Activated CD8-positive, alpha-beta memory T cell treated with anti-CD3 and anti-CD28 coated beads for 36 hours (primary cell): ENCODE measurements around the gene CCER1. TPM values are rescaled to one million over a fixed set of nuclear protein-coding genes. Genes with fewer than 3 reads are reported as not detected.

Experiments used
- CTCF ChIA-PET: fragments of 350-600 bp; sonication (Branson Sonifier 250); formaldehyde crosslinking; loops from one replicate; lab custom pipeline; 2021; ENCODE audit warnings: antibody characterized with exemption; lab: Charles Lee
- POLR2A ChIA-PET: fragments of 350-600 bp; sonication (Branson Sonifier 250); formaldehyde crosslinking; loops from one replicate; lab custom pipeline; 2021; ENCODE audit warnings: antibody characterized with exemption; lab: Charles Lee
- total RNA-seq, 2 experiments: library from RNA; stranded (reverse); gene quantifications; one replicate each; pipeline ENCODE4 v1.2.3, GENCODE V29; 2021

The CCER1 gene
- total RNA-seq, 2 experiments from 2014 or later, result not detected

GRCh38 chr12:90970471-90970870 is 15.5 kb upstream of the CCER1 start:
- CTCF ChIA-PET, result no interaction called here
- POLR2A ChIA-PET, result no interaction called here

GRCh38 chr12:90969851-90970250 is 14.9 kb upstream of the CCER1 start:
- ChIA-PET POLR2A (no interaction called here), CTCF (no interaction called here)

- ChIA-PET POLR2A (no interaction called here), CTCF (no interaction called here)
These were observed 14.4 kb upstream of the CCER1 start for GRCh38 chr12:90969346-90969745.

DNA sequence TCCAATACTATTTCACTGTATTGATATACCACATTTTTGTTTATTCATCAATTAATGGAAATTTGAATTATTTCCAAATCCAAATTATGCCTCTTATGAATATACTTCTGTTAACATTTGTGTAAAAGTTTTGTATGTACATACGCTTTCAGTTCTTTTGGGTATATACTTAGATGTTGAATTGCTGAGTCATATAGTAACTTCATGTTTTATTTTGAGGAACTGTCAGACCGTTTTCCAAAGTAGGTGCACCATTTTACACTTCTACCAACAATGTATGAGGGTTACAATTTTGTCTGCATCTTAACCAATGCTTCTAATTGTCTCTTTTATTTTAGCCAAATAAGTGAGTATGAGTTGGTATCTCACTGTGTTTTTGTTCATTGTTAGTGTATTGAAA is 10.2 kb upstream of the CCER1 start:
- ChIA-PET CTCF (no interaction called here), POLR2A (no interaction called here)

GRCh38 chr12:90964616-90965015 is 9.6 kb upstream of the CCER1 start:
- ChIA-PET CTCF (no interaction called here), POLR2A (no interaction called here)

DNA sequence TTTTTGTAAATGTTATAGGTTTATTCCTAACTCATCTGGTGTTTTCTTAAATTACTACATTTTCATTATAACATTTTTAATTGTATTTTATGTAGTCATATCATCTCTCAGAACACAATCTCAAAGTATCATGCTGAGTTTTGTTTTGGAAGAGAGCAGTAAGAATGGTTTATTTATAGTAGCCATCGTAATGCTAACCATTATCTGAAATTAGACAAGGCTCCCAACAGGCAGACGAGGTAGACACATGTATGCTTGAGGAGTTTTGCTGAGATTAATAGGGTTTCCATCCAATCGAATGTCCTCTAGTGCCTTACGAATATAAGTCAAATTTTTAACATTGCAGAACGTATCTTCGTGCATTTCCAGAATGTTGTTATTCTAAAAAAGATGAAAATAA is 9.0 kb upstream of the CCER1 start:
- ChIA-PET POLR2A (no interaction called here), CTCF (no interaction called here)

DNA sequence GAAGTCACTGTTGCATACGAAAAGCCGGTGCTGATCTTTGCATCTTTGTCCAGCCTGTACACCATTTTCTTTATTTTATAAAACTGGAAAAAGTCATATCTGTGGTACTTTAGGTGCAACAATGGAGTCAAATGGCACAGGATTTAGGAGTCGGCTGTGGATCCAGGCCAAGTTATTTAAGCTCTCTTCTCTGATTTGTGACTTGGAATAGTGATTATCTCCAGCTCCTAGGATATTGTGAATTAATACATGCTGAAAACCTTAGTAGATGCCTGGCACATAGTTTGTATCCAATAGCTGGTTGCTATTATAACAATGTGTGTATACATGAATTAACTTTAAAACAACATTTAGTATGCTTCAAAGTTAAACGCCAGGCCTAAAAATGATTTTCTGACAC is 6.2 kb upstream of the CCER1 start:
- POLR2A ChIA-PET, result no interaction called here

DNA sequence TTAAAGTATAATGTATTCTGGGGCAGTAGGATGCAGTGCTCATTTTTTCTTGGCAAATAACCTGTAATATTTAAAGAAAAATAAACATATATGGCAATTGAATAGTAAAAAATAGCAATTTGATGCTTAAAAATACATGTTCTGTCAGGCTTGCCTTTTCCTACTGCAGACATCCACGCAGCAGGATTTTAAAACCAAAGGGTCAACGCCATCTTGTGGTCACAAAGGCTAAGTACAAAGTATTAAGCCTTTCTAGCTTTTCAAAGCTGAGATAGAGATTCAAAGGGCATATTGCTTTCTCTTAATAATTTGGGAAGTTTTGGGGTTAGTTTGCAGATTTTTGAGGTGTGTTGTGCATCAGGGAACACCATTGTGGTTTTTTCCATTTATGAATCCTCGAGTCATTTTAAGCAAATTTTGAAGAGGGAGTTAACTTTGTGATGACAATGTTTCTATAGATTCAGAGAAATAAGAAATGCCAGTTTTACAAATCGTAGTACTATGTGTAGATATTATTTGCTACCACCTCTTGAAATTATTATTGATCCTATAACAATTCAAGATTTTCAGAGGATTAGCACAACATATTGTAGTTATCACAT is 4.7 kb upstream of the CCER1 start:
- ChIA-PET POLR2A (no interaction called here), CTCF (interaction anchor here (0.6 kb wide), 1 partner anchor 445 kb away, joined by 3 read pairs; no protein-coding TSS in a partner anchor)

More for the DNA sequence above, 6.2 kb upstream of the CCER1 start:
- CTCF ChIA-PET, result interaction anchor here (0.5 kb wide), 1 partner anchor 12 kb away, joined by 3 read pairs; no protein-coding TSS in a partner anchor

DNA sequence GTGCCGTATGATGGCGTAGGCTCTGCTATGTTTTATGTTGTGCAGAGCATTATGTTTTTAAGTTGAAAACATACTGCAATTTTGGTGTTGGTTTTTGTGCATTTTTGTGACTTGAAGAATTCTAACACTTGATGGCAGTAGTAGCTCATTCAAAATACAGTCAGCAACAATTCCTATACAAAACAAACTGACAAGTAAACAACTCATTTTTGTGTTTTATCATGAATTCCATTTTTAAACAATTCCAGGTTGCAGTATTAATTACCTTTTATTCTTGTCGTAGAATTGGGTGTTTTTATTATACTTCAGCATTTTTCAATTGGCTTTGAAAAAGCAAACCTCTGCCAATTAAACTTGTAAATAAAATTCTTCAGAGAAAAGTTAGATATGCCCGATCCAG is 4.1 kb upstream of the CCER1 start:
- CTCF ChIA-PET, result no interaction called here
- POLR2A ChIA-PET, result no interaction called here

DNA sequence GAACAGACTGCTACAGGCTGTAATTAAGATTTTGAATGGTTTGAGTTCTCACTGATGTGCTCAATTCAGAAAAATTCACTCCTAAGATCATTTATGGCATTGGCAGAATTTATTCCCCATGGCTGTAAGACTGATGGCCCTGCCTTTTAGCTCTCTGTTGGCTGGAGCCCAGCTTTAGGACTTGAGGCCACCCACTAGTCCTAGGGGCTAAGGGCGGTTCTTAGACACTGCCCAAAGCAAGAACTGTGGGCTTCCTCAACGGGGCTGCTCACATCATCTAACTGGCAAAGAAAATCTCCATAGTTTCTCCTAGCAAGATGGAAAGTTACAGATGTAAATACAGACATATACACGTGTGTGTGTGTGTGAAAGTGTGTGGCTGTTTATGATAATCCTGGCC is 3.4 kb upstream of the CCER1 start:
- ChIA-PET POLR2A (no interaction called here), CTCF (interaction anchor here (1.6 kb wide), 1 partner anchor 18 kb away, joined by 4 read pairs; no protein-coding TSS in a partner anchor)

DNA sequence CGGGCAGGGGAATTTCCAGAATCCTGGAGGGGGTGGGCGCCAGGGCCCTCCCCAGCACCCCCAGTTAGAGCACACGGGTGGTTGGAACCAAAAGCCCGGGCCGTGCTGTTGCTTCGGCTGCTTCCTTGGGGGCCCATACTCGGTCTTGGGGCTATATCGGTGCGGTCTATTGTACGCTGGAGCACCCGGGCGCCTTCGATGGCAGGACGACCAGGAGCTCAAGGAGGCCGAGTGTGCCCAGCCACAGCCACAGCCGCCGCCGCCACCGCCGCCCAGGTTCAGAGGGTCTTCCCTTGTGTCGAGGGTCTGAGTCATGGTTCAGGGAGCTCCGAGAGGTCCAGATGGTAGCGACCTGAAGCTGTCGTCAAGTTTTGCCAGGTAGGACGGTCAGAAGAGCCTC is 548 bp downstream of the CCER1 start:
- ChIA-PET CTCF (no interaction called here), POLR2A (no interaction called here)

GRCh38 chr12:90953956-90954421 is 987 bp downstream of the CCER1 start:
- ChIA-PET POLR2A (no interaction called here), CTCF (no interaction called here)

- POLR2A ChIA-PET, result no interaction called here
- CTCF ChIA-PET, result no interaction called here
These were observed 3.4 kb downstream of the CCER1 start for GRCh38 chr12:90951432-90952105.

GRCh38 chr12:90947869-90948268 is 7.1 kb downstream of the CCER1 start:
- POLR2A ChIA-PET, result no interaction called here
- CTCF ChIA-PET, result no interaction called here

DNA sequence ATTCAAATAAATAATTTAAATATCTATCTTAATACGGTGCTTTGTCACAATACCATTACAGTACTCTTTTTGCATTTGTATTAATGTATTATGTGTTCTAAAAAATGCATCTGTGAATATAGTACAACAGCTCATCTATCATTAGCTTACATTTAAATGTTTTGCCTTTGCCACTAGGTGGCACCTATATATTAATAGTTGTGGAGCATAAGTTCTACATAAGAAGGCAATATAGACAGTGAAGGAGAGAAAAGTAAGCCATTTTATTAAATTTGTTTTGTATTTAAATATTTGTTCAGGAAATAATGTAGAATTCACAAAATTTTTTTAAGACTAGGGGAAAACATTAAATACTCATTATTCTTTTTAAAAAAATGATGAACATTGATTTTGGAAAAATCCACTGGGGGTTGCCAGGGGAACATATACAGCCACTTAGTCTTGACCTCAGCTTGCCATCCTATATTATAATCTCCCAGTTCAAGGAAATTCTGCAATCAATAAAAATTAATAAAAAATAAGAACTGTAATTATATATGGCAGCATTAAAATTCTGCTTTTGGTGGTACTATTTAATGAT is 9.8 kb downstream of the CCER1 start:
- ChIA-PET CTCF (no interaction called here), POLR2A (no interaction called here)

- CTCF ChIA-PET, result no interaction called here
- POLR2A ChIA-PET, result no interaction called here
These were observed 11.7 kb downstream of the CCER1 start for GRCh38 chr12:90943255-90943654.

- CTCF ChIA-PET, result interaction anchor here (1.0 kb wide), 1 partner anchor 17 kb away, joined by 4 read pairs; no protein-coding TSS in a partner anchor
- POLR2A ChIA-PET, result no interaction called here
These were observed 14.0 kb downstream of the CCER1 start for GRCh38 chr12:90940872-90941499.

DNA sequence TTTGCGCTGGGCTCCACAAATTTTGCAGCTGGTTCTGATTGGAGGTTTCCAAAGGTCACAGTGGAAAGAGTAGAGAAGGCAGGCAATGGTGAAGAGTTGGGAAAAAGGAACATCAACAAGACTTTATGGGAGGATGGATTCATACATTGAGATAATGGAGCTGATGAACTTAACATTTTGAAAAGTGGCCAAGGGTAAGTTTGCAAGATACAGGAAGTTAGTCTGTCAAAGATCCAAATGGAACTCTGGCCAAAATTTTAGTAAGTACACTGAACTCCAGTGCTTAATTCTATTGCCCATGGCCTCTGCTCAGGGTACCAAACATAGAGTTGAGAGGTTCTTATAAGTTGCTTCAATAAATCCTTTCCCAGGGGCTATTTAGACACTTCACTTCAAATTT is 15.6 kb downstream of the CCER1 start:
- ChIA-PET CTCF (no interaction called here), POLR2A (no interaction called here)

DNA sequence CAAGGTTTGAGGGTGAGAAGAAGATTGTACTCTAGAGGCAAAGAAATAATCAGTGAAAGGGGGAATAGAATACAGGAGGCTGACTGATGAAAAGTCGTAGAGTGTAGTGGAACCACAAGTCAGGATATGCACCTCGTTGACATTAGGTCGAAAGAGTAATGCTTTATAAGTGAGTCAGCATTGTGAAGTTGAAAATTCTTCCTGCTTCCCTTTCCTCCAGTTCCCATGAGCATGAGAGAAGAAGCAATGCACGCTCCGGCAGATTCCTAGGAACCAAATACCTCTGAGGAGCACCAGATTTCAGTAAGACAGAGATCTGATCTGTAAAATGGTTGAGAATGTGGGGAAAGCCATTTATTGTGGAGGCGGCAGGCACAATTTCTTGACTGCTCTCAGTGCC is 16.5 kb downstream of the CCER1 start:
- ChIA-PET POLR2A (no interaction called here), CTCF (no interaction called here)

DNA sequence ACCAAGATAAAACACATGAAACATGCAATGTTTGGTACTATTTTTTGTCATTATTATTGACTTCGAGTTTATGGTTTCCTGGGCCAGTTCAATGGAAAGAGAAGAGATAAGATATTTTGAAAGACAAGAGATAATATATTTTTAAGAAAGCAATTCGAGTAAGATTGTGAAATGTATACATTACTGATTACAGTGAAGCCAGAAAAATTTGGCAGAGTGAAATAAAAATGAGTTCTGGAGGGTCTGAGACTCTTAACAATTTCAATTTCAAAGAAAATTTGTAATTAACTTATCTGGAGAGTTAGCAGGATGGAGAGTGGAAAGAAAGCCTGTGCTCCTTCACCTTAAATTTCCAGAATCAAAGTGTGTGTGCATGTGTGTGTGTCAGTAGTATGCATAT is 17.3 kb downstream of the CCER1 start:
- CTCF ChIA-PET, result no interaction called here
- POLR2A ChIA-PET, result no interaction called here
